HG03571 (cell line): Measurements from ENCODE around the gene ZFTA.

Experiments used
- ATAC-seq: cut with Tn5 transposase; IDR thresholded peaks from one replicate; pipeline ENCODE4 v1.9.1; 2021; ENCODE audit not compliant: unreplicated experiment

ZFTA gene

GRCh38 chr11:63756919-63757761 is 11.4 kb downstream of the ZFTA start:
- ATAC-seq: no peak

- no peak for ATAC-seq
Measured at GRCh38 chr11:63749624-63750023, 19.0 kb downstream of the ZFTA start.

DNA sequence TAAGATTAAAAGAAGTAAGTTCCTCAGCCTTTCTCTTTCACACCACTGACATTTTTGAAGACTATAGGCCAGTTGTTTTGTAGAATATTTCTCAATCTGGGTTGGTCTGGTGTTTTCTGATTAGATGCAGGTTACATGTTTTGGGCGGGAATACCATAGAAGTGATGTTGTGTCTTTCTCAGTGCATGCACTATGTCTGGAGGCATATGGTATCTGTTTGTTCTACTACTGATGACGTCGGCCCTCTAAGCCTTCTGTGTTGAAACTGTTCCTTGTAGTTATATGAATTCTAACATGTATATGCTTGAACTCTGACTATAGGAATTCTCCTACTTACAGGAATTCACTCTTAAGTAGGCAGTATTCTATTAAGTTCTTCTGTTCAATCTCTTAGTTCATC is 21.6 kb downstream of the ZFTA start:
- ATAC-seq: no peak

GRCh38 chr11:63745304-63746170 is 23.0 kb downstream of the ZFTA start:
- no peak for ATAC-seq

- ATAC-seq: no peak
Measured at GRCh38 chr11:63738720-63739360, 29.7 kb downstream of the ZFTA start.

GRCh38 chr11:63737718-63738117 is 30.9 kb downstream of the ZFTA start:
- no peak for ATAC-seq

DNA sequence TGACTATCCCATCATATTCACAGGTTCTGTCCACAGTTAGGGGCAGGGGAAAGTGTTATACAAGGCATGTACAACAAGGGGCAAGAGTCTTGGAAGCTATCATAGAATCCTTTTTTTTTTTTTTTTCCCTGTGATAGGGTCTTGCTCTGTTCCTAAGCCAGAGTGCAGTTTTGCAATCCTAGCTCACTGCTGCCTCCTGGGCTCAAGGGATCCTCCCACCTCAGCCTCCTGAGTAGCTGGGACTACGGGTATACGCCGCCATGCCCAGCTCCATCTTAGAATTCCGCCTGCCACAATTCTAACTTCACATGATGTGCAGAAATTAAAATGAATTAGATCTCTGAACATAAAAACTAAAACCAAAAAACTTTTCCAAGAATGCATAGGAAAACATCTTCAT is 31.7 kb downstream of the ZFTA start:
- ATAC-seq: no peak

- no peak for ATAC-seq
Measured at GRCh38 chr11:63729326-63729725, 39.2 kb downstream of the ZFTA start.

DNA sequence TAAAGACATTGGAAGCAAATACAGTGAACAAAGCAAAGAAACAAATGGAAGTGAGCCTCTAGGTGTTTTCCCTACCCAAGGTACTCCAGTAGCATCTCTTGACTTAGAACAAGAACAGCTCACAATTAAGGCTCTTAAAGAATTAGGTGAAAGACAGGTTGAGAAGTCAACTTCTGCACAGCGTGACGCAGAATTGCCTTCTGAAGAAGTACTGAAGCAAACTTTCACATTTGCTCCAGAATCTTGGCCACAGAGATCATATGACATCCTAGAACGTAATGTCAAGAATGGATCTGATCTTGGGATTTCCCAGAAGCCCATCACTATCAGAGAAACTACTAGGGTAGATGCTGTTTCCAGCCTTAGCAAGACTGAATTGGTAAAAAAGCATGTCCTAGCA is 48.0 kb downstream of the ZFTA start:
- no peak for ATAC-seq

DNA sequence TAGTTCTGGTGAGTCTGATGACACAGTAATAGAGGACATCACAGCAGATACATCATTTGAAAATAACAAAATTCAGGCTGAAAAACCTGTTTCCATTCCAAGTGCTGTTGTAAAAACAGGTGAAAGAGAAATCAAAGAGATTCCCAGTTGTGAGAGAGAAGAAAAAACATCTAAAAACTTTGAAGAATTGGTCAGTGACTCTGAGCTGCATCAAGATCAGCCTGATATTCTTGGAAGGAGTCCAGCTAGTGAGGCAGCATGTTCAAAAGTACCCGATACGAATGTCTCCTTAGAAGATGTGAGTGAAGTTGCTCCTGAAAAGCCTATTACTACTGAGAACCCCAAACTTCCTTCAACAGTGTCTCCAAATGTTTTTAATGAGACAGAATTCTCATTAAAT is 48.6 kb downstream of the ZFTA start:
- no peak for ATAC-seq

- ATAC-seq: no peak
Measured at GRCh38 chr11:63719001-63719400, 49.6 kb downstream of the ZFTA start.
